ENCODE results near the gene LMLN.

DNA sequence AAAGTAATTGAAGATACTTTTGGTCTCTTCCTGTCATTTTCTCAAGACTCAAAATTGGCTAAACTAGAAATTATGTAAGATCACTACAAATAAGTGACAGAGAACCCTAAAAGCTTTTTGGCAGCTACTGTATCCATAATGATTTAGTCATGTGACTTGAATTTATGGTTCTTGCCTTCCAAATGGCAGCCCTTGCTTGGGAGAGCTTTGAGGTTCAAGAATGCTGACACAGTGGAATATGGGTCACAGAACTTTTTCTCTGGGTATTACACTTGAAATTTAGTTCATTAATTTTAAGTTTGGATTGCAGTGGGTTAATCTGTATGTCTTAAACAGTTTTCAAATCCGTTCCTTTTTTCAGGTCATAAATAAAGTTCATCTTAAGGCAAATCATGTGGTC, 14.0 kb downstream of the LMLN start:
- TF ChIP-seq CTCF (IDR thresholded peaks at IDR 0.05) (no peak), ZFX (IDR thresholded peaks at IDR 0.05; ENCODE audit: borderline replicate concordance) (no peak)
